Prostate gland (tissue), 2 donors: ENCODE results near the gene TNNT2. TPM values are rescaled to one million over a fixed set of nuclear protein-coding genes. Genes with fewer than 3 reads are reported as not detected.

Experiments used
- DNase-seq: peaks from one replicate; pipeline ENCODE4 v3.0.0-alpha.2; 2019; ENCODE audit warnings: low spot score
- H3K27ac ChIP-seq, 2 donors: fragments of 200-600 bp; sonication (generic); 2 replicates each; pipeline ENCODE4 v1.5.1; 2017 to 2019
- H3K27me3 ChIP-seq: fragments of 200-600 bp; sonication (generic); replicated peaks from 2 replicates; pipeline ENCODE4 v1.5.1; 2019; ENCODE audit not compliant: insufficient read depth
- H3K36me3 ChIP-seq, 2 donors: fragments of 200-600 bp; sonication (generic); 1 replicate in 1 of 2; 2 replicates in 1 of 2; pipeline versions ENCODE4 v1.5.1 to v1.8.1; 2017 to 2019
- H3K4me1 ChIP-seq: fragments of 200-600 bp; sonication (generic); replicated peaks from 2 replicates; pipeline ENCODE4 v1.5.1; 2019
- H3K4me3 ChIP-seq, 2 donors: fragments of 200-600 bp; sonication (generic); 2 replicates each; pipeline ENCODE4 v1.5.1; 2017 to 2019
- H3K9me3 ChIP-seq: fragments of 200-600 bp; sonication (generic); 2 replicates; pipeline ENCODE4 v1.5.1; 2017
- POLR2A ChIP-seq: fragments of 450-650 bp; IDR thresholded peaks from one replicate; pipeline ENCODE4 v1.6.1; 2016; ENCODE audit warnings: antibody characterized with exemption, mild to moderate bottlenecking
- POLR2AphosphoS5 ChIP-seq: sonication (generic); formaldehyde crosslinking; IDR thresholded peaks from one replicate; pipeline ENCODE4 v1.6.1; 2017; ENCODE audit warnings: antibody characterized with exemption
- WGBS: methylation state at CpG from one replicate; pipeline ENCODE4 v1.1.5; 2018; 5-methylcytosine and 5-hydroxymethylcytosine counted together
- intact Hi-C: fragments of 100-400 bp; cut with DNase I; formaldehyde crosslinking; loops from one replicate; pipeline ENCODE4 v1.14.2; 2022
- total RNA-seq, 2 donors: library from RNA; depleted of rRNA; stranded (reverse); fragments of >200 nt; gene quantifications; one replicate each; pipeline ENCODE4 v1.1.0, GENCODE V29; 2016
- TF ChIP-seq, protein P1 (sequence below), 4 experiments: fragments of 200-600 bp in 2 of 4; fragments of 450-650 bp in 2 of 4; sonication (generic) in 2 of 4; IDR thresholded peaks; 1 replicate in 3 of 4; 2 replicates in 1 of 4; pipeline ENCODE4 v1.5.1; 2016 to 2019; ENCODE audit warnings: antibody characterized with exemption in 4 of 4, mild to moderate bottlenecking in 2 of 4, moderate library complexity in 2 of 4

The TNNT2 gene
- total RNA-seq, 2 donors from 2014 or later, result 2.2 to 3.5 TPM

DNA sequence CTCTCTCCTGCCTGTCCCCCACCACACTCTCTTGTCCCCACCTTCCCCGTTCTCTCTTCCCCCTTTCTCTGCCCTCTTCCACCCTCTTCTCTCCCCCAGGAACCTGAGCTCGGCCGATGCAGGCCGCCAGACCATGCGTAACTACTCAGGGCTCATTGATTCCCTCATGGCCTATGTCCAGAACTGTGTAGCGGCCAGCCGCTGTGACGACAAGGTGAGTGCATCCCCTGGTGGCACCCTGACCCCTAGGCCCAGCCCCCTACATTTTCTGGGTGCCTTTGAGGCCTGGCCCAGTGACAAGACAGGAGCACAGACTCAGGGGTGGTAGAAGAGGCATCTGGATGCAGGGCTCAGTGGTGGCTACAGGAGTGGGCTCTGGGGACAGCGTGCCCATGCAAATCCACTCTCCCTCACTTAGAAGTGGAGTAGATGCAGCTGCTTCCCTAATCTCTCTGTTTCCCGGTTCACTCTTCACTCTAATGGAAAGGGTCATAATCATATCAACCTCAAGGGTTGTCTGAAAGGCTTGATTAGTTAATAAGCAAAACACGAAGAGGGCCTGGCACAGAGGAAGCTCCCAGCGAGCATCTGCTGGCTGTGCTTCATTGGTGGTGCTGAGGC lies 57.2 kb downstream of the TNNT2 start:
- WGBS, result 86% methylated on average over 12 of the region's 12 CpGs
- H3K9me3 ChIP-seq, result no peaks in the 10 kb centered on the region
- H3K4me1 ChIP-seq, result no peaks in the 10 kb centered on the region
- DNase-seq, result no peak
- H3K27ac ChIP-seq, result no peak overlapping the region
- no peaks in the 10 kb centered on the region for H3K27me3 ChIP-seq
- no peak for TF ChIP-seq POLR2A
- TF ChIP-seq, protein P1, sequence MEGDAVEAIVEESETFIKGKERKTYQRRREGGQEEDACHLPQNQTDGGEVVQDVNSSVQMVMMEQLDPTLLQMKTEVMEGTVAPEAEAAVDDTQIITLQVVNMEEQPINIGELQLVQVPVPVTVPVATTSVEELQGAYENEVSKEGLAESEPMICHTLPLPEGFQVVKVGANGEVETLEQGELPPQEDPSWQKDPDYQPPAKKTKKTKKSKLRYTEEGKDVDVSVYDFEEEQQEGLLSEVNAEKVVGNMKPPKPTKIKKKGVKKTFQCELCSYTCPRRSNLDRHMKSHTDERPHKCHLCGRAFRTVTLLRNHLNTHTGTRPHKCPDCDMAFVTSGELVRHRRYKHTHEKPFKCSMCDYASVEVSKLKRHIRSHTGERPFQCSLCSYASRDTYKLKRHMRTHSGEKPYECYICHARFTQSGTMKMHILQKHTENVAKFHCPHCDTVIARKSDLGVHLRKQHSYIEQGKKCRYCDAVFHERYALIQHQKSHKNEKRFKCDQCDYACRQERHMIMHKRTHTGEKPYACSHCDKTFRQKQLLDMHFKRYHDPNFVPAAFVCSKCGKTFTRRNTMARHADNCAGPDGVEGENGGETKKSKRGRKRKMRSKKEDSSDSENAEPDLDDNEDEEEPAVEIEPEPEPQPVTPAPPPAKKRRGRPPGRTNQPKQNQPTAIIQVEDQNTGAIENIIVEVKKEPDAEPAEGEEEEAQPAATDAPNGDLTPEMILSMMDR (IDR thresholded peaks at IDR 0.05), result no peak
- no peak for TF ChIP-seq POLR2AphosphoS5
- no peak overlapping the region for H3K4me3 ChIP-seq
- peaks cover 0 to 16% of the 10 kb centered on the region in 2 donors for H3K36me3 ChIP-seq
- intact Hi-C loops, result no loop called here

DNA sequence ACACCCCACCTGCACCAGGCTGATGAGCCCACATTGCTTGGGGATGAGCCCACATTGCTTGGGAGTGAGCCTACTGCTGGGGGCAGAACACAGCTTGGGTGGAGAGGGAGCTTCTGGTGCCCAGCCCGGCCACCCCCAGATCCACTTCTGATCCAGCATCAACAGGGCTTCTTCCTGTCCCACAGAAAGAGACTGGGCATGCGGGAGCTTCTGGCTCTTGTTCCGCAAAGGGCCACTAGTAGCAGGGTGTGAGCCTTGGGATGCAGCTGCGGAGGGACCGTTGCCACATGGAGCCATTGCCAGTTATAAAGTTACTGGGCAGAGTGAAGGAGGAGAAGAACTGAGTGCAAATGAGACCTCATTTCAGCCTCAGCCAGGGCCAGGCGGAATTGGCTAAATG lies 57.8 kb downstream of the TNNT2 start:
- Histone ChIP-seq H3K4me1 (no peaks in the 10 kb centered on the region), H3K9me3 (no peaks in the 10 kb centered on the region), H3K27me3 (no peaks in the 10 kb centered on the region), H3K27ac (no peak overlapping the region), H3K36me3 (peaks cover 0 to 9% of the 10 kb centered on the region in 2 donors), H3K4me3 (no peak overlapping the region)
- TF ChIP-seq, protein P1 (IDR thresholded peaks at IDR 0.05), result no peak
- TF ChIP-seq POLR2AphosphoS5, result no peak
- TF ChIP-seq POLR2A, result no peak
- intact Hi-C loops, result no loop called here
- no peak for DNase-seq
- WGBS, result 94% methylated on average over 6 of the region's 6 CpGs

DNA sequence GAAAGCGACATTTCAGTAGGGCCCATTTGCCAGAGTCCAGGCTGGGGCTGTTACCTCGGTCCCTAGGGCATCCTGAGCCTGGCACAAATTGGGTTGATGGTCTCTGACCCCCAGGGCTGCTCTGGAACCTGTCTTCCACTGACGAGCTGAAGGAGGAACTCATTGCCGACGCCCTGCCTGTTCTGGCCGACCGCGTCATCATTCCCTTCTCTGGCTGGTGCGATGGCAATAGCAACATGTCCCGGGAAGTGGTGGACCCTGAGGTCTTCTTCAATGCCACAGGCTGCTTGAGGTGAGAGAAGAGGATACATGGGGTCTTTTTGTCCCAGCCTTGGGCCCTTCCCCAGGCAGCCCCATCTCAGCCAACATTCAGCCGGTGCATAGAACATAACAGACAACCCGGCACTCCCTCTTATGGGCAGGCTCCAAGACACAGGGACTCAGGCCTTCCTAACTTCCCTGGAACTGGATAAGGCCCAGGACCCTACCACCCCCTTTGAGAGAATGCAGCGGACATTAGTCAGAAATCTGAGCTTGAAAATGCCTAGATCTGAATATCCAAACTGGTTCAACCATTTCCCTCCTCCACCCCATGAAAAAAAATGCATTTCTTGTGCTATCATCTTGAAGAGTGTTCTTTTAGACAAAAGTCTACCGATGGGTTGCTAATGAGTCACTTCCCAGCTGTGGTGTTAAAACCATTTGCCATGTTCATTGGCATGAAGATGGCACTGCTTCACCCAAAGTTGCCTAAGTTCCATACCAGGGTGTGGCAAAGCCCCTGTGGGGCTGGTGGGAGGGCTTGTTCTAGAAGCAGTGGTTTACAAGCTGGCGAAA lies 58.8 kb downstream of the TNNT2 start:
- Histone ChIP-seq H3K4me1 (no peaks in the 10 kb centered on the region), H3K27ac (no peak overlapping the region), H3K9me3 (no peaks in the 10 kb centered on the region), H3K27me3 (no peaks in the 10 kb centered on the region), H3K4me3 (no peak overlapping the region), H3K36me3 (peaks cover 0 to 3% of the 10 kb centered on the region in 2 donors)
- TF ChIP-seq, protein P1 (IDR thresholded peaks at IDR 0.05), result no peak
- TF ChIP-seq POLR2AphosphoS5, result no peak
- TF ChIP-seq POLR2A, result no peak
- no peak for DNase-seq
- intact Hi-C loops, result no loop called here
- 83% methylated on average over 15 of the region's 15 CpGs for WGBS

DNA sequence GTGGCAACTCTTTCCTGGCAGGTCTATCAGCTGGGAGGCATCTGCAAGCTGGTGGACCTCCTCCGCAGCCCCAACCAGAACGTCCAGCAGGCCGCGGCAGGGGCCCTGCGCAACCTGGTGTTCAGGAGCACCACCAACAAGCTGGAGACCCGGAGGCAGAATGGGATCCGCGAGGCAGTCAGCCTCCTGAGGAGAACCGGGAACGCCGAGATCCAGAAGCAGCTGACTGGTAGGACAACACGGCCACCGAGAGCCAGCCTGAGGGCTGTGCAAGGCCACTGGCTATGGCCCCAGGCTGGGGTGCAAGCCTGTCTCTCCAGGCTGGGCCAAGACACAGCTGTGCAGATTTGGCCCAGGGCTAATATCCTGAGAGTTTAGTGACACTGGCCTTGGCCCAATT lies 59.9 kb downstream of the TNNT2 start:
- peaks cover 0 to 3% of the 10 kb centered on the region in 2 donors for H3K36me3 ChIP-seq
- TF ChIP-seq, protein P1 (IDR thresholded peaks at IDR 0.05), result no peak
- no peaks in the 10 kb centered on the region for H3K9me3 ChIP-seq
- DNase-seq, result no peak
- no peak overlapping the region for H3K4me3 ChIP-seq
- 92% methylated on average over 13 of the region's 13 CpGs for WGBS
- no peak overlapping the region for H3K27ac ChIP-seq
- H3K4me1 ChIP-seq, result no peaks in the 10 kb centered on the region
- intact Hi-C loops, result no loop called here
- H3K27me3 ChIP-seq, result no peaks in the 10 kb centered on the region

DNA sequence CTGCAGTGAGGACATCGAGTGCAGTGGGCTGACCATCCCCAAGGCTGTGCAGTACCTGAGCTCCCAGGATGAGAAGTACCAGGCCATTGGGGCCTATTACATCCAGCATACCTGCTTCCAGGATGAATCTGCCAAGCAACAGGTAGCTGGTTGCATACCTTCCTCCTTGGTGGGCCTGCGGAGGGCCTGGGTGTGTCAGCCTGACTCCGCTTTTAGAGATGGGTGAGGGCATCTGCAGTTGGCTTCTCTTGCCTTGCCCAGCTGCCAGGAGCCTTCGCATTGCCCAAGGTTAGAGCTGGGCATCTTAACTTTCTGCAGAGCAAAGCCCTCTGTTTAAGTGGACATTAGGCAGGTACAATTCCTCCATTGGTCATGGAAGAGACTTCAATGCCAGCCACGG lies 60.9 kb downstream of the TNNT2 start:
- Histone ChIP-seq H3K9me3 (no peaks in the 10 kb centered on the region), H3K4me3 (no peak overlapping the region), H3K27me3 (no peaks in the 10 kb centered on the region), H3K36me3 (peaks cover 0 to 3% of the 10 kb centered on the region in 2 donors), H3K4me1 (no peaks in the 10 kb centered on the region), H3K27ac (no peak overlapping the region)
- DNase-seq, result no peak
- WGBS, result 98% methylated on average over 5 of the region's 5 CpGs
- no peak for TF ChIP-seq POLR2A
- TF ChIP-seq POLR2AphosphoS5, result no peak
- TF ChIP-seq, protein P1 (IDR thresholded peaks at IDR 0.05), result no peak
- intact Hi-C loops, result no loop called here
